ENCODE data around the gene LRRC74A.

The LRRC74A gene

DNA sequence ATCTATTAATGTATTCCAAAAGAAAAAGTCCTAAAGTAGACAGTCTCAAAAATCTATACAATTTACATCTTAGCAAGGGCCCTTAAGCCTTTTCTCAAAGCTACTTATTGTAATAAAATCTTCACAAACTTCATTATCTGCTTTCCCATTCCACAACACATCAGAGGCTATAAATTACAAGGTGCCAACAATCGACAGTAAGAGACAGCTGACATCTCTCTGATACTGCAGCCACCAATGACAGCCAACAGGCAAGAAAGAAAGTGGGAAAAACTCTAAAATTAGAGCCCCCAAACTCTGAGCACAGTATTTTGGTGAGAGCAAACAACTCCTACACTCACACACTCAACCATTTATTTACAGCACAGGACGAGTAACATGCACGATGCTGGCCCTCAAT, 15.7 kb upstream of the LRRC74A start:
- no peak for DNase-seq (ENCODE audit: low spot score)

DNA sequence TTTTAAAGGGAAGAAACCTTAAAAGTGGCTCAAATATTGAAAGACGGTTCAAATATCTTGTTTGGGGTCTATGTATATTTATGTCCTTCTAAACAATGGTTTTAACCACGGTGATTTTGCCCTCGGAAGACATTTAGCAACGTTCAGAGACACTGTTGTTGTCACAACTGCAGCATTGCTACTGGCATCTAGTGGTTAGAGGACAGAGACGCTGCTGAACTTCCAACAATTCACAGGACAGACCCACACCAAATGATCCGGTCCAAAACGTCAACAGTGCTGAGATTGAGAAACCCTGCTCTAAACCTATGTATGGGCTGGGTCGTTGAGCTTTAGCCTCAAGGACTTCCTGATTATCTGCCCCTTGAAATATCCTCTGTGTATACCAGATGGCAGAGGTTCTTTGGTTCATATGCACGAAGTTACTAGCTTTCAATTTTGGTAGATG, 15.2 kb upstream of the LRRC74A start:
- DNase-seq (ENCODE audit: low spot score) = peak; percentile 81

DNA sequence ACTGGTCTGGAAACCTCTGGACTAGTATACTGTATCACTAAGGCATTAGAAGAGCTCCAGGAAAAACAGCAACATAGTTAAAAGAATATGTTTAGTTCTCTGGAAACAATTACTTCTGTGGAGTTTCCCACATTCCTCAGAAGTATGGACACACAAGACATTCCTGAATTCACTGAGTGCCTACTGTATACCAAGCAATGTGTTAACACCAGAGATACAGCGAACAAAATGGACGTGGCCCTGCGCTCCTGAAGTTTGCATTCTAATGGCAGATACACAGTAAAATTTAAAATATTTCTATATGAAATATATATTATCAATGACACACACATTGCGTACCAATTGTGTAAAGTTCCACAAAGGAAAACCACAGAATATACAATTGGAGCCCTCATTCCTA, 14.6 kb upstream of the LRRC74A start:
- peak; percentile 13 for DNase-seq (ENCODE audit: low spot score)

DNA sequence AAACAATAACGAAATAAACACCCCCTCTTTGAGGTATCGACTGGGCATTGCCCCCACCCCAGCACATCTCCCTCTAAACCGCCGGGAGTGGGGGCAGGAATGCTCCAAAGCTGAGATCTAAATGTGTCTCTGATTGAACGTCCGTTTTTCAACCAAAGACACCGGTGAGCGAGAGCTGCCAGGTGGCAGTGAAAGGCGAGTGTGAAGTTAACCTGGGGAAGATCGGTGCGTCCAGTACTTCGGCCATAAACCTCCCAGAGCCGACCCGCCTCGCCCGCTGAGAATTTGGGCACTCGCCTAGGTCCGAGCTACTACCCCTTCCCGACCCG, 14.2 kb upstream of the LRRC74A start:
- peak; percentile 51 for DNase-seq (ENCODE audit: low spot score)

DNA sequence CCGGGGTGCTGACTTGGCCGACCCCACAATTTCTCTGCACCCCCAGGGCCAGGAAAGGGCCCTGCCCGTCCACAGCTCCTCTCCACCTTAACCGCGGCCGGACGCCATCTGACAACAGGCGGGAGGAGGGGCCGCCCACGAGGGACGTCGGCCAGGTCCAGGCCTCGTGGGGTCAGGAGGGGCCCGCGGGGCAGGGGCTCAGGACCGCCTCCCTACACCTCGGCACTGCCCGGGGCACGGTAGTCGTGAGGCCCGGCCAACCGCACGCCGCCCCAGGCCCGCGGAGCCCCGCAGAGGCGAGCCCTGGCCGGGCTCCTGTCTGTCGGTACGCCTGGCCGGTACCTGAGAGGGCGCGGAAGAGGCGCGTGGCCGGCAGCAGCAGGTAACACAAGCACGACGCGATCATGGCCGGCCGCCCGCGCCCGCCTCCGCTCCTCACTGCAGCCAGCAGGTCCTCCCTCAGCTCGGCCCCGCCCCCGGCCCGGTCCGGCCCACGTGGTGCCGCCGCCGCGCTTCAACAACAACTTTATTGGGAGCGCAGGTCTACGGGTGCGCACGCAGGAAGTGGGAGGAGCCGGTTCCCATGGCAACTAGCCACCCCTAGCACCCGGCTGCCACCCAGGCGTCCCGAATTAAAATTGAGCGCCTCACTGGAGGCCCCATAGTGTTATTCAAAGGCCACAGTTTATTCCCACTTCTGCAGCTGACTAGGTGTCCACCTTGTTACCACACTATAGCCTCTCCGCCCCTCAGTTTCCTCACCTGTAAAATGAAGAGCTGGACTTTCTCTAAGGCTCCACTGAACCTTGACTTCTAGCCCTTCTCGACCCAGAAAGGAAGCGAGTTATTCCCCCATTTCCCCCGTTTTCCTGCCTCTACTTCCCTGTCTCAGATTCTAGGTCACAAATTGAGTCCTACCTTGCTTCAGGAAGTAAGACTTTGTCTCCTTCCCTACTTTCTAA, 13.5 kb upstream of the LRRC74A start, which contains the start of gene ANGEL1:
Gene ANGEL1, minus strand, starts transcription at position 461 of the 962 bp plus-strand sequence. Its CDS starts 55 bp downstream, at position 406.
- peak; percentile 93 for DNase-seq (ENCODE audit: low spot score)

DNA sequence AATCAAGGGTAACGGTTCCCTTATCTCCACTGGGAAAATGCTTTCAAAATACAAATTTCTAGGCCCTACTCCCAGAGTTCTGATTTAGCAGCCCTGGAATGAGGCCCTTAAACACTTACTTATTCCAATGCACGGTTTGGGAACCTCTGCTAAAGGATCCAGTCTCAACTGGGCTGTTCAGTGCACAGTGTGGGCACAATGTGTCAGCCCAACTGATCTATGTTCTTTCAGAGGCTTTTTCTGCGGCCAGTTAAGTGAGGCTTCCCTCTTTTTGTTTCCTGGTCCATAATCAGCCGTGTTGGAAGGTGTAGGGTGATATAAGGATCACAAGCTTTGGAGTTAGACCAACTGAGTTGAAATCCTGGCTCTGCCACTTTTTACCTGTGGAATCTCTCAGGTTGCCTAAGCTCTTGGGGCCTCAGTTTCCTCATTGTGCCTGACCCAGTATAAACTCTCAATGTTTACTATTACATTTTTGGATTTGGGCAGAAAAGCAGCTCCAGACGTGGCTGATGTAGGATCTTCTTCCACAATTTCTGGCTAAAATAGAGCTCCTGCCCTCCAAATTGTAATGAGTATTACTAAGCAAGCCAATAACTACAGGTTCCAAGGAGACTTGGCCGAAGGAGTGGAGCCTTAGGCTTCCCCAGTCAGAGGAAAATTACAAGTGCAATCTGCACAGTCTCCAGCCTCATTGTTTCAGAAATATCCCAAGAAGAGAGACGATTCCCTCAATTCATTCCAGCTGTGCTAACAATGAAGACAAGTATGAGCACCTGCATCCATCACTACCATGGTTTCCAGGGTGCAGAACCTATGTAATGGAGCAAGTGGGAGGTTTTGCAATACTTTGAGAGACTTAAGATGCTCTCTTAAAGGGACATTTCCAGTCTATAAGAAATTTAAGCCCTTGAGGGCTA, 11.2 kb upstream of the LRRC74A start:
- no peak for DNase-seq (ENCODE audit: low spot score)

DNA sequence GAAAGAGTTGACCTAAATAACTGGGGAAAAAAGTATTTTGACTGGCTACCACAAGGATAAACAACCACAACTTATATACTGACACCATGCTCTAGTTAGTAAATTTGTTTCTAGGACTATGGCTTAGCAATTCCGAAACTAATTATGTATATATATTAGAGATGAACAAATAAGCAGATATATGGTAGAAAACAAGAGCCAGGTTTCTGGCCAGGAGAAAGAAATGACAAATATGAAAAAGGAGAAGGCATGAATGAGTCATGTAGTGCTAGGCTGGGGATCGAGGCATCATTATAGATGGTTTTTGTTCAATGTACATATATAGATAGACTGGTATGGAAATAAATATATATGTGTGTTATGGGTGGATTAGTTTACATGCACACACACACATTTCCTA, 5.5 kb upstream of the LRRC74A start:
- DNase-seq (ENCODE audit: low spot score) = no peak

DNA sequence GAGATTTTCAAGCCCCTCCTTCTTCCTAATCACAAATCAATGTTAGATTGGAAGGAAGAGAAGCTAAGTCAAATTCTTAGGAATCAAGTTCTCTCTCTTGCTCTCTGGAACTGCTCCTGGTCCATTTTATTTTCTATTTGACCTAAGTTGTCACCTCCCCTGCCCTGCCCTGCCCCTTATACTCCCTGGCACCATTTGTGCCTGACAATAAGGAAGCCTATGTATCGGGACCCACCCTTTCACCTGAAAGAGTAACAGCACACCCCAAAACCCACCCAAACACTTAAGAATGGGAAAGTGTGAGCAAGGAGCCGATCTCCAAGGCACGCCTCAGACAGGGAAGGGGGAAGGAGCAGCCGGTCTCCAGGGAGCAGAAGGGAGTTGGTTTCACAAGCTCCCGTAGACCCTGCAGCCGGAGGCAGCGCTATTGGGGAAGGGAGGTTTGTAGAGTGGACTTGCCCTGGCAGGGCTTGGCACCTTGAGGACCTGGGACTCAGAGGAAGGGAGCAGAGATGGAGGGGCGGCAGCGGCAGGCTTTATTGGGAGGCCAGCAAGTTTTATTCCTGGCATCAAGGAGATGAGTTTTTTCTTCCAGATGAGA, 1.6 kb downstream of the LRRC74A start:
- no peak for DNase-seq (ENCODE audit: low spot score)

DNA sequence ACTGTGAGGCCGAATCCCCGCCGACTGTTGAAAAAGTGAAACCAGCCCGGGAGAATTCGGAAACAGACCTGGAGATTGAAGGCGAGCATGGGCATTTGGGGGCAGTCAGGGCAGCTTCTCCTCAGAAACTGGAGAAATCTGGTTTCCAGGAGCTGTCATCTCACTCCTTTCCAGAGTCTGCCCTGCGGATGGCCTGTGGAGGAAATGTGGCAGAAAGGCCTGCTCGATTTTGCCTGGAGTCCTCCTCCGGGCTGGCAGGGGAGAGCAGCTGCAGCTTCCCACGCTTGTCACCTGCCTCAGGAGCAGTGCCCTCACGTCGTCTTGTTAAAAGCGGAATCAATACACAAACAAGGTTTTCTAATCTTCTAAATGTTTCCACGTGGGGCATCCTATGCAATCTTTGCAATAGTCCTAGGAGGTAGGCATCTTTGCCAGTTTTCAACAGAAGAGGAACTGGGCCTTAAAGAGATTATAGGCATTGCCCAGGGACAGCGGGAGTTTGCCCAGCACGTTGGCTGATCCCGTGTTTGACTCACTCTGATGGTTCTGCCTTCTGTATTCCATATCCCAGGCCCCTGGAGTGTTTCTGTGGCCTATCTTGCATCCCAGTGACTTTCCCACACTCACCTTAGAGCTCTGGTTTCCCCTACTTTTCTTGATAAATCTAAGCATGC, 2.3 kb downstream of the LRRC74A start:
- DNase-seq (ENCODE audit: low spot score) = peak; percentile 18

DNA sequence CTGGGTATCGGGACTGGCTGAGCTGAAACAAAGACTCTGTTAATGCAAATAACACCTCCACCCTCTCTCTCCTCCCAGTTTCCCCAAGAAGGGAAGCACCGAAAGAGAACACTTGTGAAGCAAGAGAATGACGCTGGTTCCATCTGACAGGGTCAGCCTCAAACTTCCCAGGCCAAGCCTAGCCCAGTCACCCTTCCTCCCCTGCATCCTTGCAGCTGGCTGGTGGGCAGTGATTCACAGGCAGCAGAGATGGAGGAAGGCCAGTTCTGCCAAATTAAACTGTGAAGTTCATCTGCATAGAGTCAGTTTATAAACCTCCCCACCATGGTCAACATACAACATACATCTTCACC, 2.8 kb downstream of the LRRC74A start:
- no peak for DNase-seq (ENCODE audit: low spot score)

DNA sequence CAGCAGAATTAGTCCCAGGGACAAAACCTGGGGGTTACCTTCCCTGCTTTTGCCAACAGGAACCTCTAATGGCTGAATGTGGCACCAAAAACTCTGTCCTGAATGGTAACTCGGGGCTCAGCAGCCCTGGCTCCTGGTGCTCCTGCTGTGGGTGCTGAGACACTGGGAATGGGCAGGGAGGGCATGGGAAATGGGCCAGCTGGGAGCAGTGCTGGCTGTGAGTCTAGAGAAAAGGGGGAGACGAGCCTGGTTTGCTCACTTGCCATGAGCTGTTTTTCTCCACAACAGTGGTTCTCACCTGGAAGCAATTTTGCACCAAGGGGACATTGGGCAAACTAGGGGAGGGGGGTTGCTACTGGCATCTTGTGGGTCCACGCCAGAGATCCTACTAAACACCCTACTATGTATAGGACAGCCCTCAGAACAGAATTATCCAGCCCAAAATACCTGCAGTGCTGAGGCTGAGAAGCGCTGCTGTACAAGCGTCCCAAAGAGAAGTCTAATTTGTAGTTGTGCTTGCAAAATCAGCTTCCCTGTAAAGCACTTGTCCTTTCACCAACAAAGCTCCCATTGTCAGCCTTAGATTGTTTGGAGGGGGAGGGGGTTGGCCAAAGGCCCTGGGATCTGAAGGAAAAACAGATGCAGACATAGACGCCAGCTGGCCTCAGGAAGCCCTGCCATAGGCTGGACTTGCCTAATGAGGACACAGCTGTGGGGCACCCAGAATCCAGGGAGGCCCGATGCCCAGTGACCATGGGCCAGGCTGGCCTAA, 3.6 kb downstream of the LRRC74A start:
- no peak for DNase-seq (ENCODE audit: low spot score)

DNA sequence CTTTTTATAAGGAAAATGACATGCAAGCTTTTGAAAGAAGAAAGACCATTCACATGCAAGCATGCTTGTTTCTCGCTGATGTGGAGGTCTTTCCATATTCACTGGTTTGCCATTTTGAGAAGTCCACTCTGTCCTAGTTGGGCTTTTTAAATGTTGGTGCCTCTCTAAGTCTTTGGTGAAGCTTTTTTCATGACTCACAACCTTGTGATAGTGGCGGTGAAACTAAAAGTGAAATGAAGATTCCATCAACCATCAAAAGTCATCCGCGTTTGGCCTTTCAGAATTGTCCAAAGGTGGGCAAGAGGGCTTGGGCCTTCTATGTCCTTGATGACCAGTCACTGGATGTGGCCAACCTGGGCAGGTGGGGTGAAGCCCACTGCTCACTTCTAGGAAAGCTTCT, 4.3 kb downstream of the LRRC74A start:
- no peak for DNase-seq (ENCODE audit: low spot score)

DNA sequence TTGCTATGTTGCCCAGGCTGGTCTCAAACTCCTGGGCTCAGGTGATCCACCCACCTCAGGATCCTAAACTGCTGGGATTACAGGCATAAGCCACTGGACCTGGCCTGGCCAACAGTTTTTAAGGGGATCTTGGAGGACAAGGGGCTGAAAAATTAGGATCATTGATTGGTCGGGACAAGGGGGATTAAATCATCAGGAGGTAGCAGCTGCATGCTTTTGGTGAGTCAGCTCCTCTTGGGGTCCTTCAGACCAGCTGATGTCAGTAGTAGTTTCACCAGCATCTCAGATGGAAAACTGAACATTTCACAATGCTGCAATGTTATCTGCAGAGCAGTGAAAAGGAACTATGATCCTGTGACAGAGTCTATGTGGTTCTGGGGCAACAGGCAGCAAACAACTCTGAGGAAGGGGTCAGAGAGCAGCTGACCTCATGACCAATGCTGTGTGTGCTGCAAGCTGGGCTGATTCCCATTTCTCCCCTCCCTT, 6.3 kb downstream of the LRRC74A start:
- no peak for DNase-seq (ENCODE audit: low spot score)

DNA sequence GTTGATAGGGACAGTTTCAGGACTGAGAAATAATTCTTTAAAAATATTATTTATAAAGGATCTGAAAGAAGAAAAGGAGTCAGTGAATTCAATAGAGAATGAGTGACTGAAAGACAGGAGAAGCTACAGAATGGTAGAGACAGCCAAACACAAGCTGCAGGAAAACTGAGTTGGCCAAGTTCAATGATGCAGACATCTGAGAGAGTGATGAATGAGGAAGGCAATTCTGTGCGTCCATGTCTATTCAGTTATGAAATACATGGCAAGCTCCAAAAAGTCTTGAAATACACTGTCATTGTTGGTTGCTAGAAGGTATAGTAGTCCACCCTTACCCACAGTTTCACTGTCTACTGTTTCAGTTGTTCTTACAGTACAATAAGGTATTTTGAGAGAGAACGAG, 6.8 kb downstream of the LRRC74A start:
- no peak for DNase-seq (ENCODE audit: low spot score)

DNA sequence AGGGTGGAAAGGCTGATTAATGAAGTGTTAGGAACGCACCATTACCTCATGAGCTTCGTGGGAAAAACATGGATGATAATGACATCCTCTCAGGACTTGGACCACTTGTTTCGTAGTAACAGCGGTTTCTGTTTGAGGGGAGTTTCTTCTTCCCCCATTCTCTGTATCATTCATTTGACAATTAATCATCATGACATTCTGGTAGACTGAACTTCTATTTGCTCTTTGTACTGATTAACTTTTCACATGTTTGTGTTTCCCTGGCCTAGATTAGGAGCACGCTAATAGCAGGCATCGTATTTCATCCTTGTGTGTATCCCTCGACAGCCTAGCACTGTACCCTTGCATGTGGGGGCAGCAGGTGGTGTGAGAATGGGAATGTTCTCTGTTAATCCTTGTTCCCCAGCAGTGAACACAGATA, 8.0 kb downstream of the LRRC74A start:
- no peak for DNase-seq (ENCODE audit: low spot score)

DNA sequence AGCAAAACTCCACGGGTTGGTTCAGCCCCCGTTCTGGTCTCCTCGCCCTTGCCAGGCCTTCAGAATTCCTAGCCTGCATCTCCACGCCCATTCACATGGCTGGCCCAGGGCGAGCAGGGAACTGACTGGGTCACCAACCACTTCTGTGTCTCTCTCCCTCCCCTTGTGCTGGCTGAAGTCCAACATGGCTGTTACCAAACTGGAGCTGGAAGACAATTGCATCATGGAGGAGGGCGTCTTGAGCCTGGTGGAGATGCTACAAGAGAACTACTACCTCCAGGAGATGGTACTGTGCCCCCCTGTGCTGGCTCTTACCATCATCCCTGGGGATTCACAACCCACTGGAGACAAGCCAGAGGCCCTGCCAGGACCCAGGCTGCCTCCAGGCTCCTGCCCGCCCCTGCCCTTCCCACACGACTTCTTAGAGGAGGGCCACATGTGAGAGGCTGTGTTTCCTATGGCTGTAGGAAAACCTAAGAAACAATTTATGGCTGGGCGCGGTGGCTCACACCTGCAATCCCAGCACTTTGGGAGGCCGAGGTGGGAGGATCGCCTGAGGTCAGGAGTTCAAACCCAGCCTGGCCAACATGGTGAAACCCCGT, 9.9 kb downstream of the LRRC74A start:
- no peak for DNase-seq (ENCODE audit: low spot score)

DNA sequence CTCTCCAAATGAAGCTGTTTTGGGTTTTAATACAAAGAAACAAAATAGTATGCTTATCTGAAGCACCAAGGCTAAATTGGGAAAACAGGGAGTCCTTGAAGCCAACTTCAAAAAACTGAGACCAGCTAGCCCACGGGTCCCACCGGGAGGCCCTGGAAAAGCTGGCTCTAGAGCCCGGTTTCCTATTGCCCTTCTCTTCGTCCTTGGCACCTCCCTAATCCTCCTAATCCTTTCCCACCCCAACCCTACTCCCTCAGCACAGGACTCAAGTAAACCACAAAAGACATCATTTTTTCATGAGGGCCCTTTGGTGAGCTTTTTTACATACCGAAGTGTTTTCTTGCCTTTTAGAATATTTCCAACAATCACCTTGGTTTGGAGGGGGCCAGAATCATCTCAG, 11.3 kb downstream of the LRRC74A start:
- no peak for DNase-seq (ENCODE audit: low spot score)

DNA sequence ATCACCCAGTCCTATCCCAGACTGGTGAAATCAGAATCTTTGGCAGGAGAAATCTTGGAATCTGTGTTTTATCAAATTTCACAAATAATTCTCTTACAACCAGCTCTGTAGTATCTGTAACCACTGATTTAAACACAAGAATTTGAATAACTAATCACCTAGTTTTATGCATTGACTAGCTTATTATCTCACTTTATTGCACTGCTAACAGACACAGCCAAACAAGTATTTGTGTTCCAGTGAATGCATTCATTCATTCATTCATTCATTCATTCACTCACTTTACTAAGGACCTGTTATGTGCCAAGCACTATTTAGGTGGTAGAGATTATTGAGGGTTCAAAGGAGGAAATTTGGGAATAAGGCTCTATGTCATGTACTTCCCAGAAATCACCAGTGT, 16.2 kb downstream of the LRRC74A start:
- DNase-seq (ENCODE audit: low spot score) = no peak

DNA sequence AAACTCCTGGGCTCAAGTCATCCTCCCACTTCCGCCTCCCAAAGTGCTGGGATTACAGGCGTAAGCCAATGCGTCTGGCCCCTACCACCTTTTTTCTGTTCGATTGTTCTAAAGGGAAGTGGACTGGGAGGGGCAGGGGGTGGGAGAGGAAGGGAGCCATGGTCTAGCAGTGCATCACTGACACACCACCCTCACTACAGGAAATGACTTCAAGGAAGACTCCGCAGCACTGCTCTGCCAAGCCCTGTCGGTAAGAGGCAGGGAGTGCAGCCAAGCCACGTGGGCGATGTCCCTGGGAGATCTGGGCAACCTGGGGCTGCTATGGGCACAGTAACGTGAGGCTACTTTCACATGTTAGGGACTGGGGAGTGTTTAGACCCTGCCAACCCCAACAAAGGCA, 18.0 kb downstream of the LRRC74A start:
- no peak for DNase-seq (ENCODE audit: low spot score)

DNA sequence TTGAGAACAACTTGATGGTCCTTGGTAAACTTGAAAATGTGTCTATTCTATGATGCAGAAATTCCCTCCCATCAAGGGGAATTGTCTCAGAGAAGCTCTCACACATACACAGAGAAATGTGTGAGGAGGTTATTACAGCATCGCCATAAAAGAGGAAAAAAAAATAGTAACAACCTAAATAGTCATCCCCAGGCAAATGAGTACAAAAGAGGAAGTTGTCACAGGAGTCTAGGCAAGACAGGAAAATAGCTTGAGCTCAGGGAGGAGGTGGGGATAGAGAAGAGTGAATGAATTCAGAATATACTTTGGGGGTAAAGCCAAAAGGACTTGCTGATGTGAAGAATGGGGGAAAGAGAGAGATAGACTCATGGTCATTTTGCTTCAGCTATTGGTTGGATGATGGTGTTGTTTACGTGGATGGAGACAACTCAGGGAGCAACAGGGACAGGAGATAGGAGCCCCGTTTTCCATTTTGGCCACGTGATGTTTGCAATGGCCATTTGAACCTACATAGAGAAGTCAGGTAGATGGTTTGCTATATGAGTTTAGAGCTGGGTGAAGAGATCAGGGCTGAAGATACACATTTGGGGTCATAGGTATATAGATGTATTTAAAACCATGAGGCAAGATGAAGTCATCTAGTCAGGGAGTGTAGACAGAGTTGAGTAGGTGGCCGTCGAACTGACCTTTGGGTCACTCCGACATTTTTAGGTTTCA, 20.3 kb downstream of the LRRC74A start:
- no peak for DNase-seq (ENCODE audit: low spot score)

Measured in cerebellar cortex (tissue), 1 donor.